ENCODE measurements around the gene ABTB1.

The ABTB1 gene

GRCh38 chr3:127637971-127638370, 34.8 kb upstream of the ABTB1 start:
- TF ChIP-seq, protein P1, sequence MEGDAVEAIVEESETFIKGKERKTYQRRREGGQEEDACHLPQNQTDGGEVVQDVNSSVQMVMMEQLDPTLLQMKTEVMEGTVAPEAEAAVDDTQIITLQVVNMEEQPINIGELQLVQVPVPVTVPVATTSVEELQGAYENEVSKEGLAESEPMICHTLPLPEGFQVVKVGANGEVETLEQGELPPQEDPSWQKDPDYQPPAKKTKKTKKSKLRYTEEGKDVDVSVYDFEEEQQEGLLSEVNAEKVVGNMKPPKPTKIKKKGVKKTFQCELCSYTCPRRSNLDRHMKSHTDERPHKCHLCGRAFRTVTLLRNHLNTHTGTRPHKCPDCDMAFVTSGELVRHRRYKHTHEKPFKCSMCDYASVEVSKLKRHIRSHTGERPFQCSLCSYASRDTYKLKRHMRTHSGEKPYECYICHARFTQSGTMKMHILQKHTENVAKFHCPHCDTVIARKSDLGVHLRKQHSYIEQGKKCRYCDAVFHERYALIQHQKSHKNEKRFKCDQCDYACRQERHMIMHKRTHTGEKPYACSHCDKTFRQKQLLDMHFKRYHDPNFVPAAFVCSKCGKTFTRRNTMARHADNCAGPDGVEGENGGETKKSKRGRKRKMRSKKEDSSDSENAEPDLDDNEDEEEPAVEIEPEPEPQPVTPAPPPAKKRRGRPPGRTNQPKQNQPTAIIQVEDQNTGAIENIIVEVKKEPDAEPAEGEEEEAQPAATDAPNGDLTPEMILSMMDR (IDR thresholded peaks at IDR 0.05; ENCODE audit: low read depth, low read length), result no peak
- H3K36me3 ChIP-seq, result peaks cover 21% of the 10 kb centered on the region

DNA sequence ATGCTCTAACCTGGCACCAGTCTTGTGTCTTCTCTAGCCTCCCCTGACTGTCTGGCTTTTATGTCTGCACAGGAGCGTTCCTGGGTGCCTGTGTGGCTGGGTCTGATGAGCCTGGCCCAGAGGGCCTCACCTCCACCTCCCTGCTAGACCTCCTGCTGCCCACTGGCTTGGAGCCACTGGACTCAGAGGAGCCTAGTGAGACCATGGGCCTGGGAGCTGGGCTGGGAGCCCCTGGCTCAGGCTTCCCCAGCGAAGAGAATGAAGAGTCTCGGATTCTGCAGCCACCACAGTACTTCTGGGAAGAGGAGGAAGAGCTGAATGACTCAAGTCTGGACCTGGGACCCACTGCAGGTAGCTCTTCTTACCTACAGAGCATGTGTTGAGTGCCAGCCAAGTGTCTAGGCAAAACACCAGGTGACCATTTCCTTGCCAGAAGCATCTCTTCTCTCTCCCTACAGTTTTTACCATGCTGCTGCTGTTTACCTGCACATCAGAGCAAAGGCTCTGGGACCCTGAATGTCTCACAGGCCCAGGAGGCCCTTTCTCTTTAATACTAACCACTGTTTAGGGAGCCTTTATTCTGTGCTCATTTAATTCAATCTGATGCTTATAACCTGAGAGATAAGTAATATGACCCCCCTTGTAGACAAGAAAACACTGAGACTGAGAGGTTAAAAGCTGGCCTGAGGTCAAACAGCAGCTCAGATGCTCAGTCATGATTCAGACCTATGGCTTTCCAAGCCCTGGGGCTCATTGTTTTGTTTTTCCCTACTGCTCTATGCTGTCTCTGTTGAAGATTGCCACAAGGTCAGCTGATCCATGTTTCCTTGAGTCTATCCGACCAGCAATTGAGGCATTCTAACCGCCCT, 33.3 kb upstream of the ABTB1 start:
- no peak for DNase-seq
- Histone ChIP-seq H3K27me3 (no peaks in the 10 kb centered on the region), H3K4me3 (ENCODE audit: low read depth, low read length) (no peak overlapping the region), H3K9me3 (no peaks in the 10 kb centered on the region), H3K4me1 (peaks cover 6% of the 10 kb centered on the region), H3K36me3 (peaks cover 28% of the 10 kb centered on the region)
- TF ChIP-seq, protein P1 (IDR thresholded peaks at IDR 0.05; ENCODE audit: low read depth, low read length), result no peak

More at GRCh38 chr3:127637971-127638370, 34.8 kb upstream of the ABTB1 start:
- Histone ChIP-seq H3K9me3 (no peaks in the 10 kb centered on the region), H3K27me3 (no peaks in the 10 kb centered on the region), H3K4me1 (peaks cover 6% of the 10 kb centered on the region), H3K4me3 (ENCODE audit: low read depth, low read length) (no peak overlapping the region)
- DNase-seq, result no peak

DNA sequence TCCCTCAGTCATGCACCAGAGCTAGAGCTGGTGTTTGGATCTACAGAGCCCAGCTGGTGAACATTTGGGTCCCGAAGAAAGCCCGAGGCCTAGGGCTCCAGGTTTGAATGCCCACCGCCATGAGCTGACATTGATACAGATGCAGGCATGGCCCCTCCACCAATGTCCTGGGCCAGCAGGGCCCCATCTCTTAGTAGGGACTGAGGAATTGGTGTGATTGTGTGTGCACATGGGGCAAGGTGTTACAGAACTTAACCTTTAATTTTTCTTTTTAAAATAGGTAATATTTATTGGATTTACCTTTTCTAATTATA, 32.8 kb upstream of the ABTB1 start:
- peaks cover 33% of the 10 kb centered on the region for H3K36me3 ChIP-seq
- TF ChIP-seq, protein P1 (IDR thresholded peaks at IDR 0.05; ENCODE audit: low read depth, low read length), result no peak

DNA sequence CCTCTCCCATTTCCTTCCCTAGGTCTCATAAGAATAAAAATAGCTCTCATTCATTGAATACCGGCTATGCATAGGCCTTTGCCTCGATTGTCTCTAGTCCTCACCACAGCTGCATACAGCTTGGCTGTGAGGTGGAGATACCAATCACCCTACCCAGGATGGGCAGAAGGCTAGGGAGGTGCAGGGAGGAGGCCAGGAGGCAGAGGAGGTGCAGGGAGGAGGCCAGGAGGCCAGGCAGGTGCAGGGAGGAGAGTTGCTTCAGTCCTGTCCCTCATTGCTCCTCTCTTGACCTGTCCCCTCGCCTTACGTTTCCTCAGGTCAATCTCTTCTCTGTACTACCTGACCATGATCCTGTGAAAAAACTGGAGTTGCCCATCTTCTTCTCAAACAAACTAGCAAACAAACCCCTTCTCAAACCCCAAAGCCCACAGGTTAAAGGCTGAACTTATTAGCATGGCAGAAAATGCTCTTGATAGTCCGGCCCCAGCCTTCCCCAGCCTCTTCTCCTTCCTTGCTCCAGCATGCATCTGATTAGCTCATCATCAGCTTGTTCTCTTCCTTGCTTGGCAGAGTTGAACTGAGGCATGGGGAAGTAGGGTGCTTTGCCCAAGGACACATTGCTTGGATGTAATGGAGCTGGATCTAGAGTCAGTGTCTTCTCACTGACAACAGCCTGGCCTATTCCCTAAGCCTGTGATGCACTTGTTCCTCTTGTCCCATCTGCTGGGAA, 27.9 kb upstream of the ABTB1 start:
- H3K4me3 ChIP-seq (ENCODE audit: low read depth, low read length), result no peak overlapping the region
- peaks cover 13% of the 10 kb centered on the region for H3K4me1 ChIP-seq
- TF ChIP-seq, protein P1 (IDR thresholded peaks at IDR 0.05; ENCODE audit: low read depth, low read length), result no peak
- DNase-seq, result no peak
- H3K9me3 ChIP-seq, result no peaks in the 10 kb centered on the region
- H3K27me3 ChIP-seq, result no peaks in the 10 kb centered on the region
- peaks cover 39% of the 10 kb centered on the region for H3K36me3 ChIP-seq

More for the DNA sequence above, 32.8 kb upstream of the ABTB1 start:
- Histone ChIP-seq H3K4me3 (ENCODE audit: low read depth, low read length) (no peak overlapping the region), H3K27me3 (no peaks in the 10 kb centered on the region), H3K9me3 (no peaks in the 10 kb centered on the region), H3K4me1 (peaks cover 6% of the 10 kb centered on the region)
- no peak for DNase-seq

DNA sequence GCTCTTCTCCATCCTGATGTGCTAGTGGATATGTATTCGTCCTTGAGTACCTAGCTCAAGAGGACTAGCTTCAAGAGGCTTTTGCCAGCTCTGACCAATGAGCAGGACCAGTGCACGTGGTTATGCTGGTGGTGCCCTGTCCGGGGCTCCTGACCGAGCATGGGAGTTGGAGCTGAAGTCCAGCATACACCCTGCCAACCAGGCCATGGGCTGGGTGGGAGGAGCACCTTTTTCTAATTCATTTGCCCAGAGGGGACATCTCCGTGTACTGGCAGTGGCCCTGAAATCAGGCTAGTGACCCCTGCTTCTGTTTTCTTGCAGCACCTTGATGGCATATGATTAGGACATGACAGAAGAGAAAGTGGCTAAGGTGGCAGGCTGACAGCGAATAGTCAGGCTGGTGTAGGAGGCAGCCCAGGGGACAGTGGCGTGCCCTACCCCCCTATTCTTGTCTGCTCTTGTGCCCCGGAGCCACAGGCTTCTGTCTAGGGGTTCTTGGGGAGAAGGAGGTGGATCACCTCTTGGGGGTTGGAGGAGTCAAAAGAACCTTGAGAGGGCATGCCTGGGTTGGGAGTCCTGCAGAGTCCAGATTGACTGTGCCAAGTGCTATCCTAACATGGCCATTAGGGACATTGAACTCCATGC, 27.3 kb upstream of the ABTB1 start:
- Histone ChIP-seq H3K27me3 (no peaks in the 10 kb centered on the region), H3K9me3 (no peaks in the 10 kb centered on the region), H3K4me1 (peaks cover 13% of the 10 kb centered on the region), H3K36me3 (peaks cover 35% of the 10 kb centered on the region), H3K4me3 (ENCODE audit: low read depth, low read length) (no peak overlapping the region)
- no peak for DNase-seq
- TF ChIP-seq, protein P1 (IDR thresholded peaks at IDR 0.05; ENCODE audit: low read depth, low read length), result no peak
